Upper lobe of left lung (tissue), 4 donors: ENCODE measurements around the gene DNAH10.
"Not testable (repeated sequence)": the region's sequence is repeated elsewhere in the genome, so short reads cannot be mapped to it uniquely, and the experiment has no call there.

Experiments used
- CTCF ChIP-seq, 6 experiments: fragments of 450-650 bp in 4 of 6; fragments of 200-600 bp in 2 of 6; sonication (generic) in 2 of 6; IDR thresholded peaks; one replicate each; pipeline ENCODE4 v1.5.1; 2016 to 2019; ENCODE audit warnings: antibody characterized with exemption in 6 of 6
- EP300 ChIP-seq, 4 donors: sonication (generic); formaldehyde crosslinking; IDR thresholded peaks; one replicate each; pipeline ENCODE4 v1.5.1; 2017; ENCODE audit warnings: antibody characterized with exemption in 4 of 4, control low read depth in 2 of 4
- POLR2A ChIP-seq, 4 donors: fragments of 450-650 bp; IDR thresholded peaks; one replicate each; pipeline ENCODE4 v1.5.1; 2016 to 2017; ENCODE audit warnings: antibody characterized with exemption in 4 of 4, mild to moderate bottlenecking in 2 of 4
- POLR2AphosphoS5 ChIP-seq, 2 donors: sonication (generic); formaldehyde crosslinking; IDR thresholded peaks; one replicate each; pipeline ENCODE4 v1.5.1; 2017; ENCODE audit warnings: antibody characterized with exemption in 2 of 2

- not testable (repeated sequence) for TF ChIP-seq POLR2A, CTCF, EP300, POLR2AphosphoS5 (IDR thresholded peaks at IDR 0.05)
Observed at GRCh38 chr12:123947531-123947930, 185.4 kb downstream of the DNAH10 start.
